ENCODE results near the gene DTX3. TPM values are rescaled to one million over a fixed set of nuclear protein-coding genes. Genes with fewer than 3 reads are reported as not detected.

The DTX3 gene
- total RNA-seq, 1 donor from 2014 or later, result 65.5 TPM

DNA sequence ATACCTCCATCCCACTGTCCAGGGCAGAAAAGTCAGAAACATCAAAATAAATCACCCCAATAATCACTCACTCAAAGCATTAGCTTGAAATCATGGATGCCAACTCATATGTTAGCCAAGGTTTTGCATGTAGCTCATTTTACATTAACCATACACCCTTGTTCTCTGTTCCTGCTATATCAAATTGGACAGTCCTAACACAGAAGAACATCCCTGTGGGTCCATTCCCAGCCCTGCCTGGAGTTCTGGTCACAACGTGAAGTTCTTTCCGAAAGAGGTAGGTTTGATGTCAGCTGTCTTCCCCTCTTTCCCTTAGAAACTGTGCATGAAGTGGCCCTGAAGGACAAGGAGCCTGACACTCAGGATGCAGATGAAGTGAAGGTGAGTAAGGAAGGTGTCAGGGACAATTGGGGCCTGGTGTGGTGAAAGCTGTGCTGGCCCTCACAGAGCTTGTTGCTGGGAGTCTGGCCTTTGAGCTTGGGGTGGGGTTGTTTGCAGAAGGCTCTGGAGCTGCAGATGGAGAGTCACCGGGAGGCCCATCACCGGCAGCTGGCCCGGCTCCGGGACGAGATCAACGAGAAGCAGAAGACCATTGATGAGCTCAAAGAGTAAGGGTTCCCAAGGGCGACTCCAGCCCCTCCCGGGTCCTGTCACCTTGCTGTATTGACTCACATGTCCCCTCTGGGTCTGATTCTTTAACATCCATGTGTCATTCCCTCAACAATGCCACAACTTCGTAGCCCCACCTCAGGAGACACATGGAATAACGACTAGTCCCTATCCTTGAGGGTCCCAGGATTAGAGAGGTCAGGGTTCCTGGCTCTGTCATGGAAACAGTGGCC is 28.6 kb upstream of the DTX3 start:
- no peaks in the 10 kb centered on the region for H3K4me1 Mint-ChIP-seq (ENCODE audit: unreplicated experiment)
- DNase-seq (ENCODE audit: extremely low spot score, unreplicated experiment), result no peak
- no peaks in the 10 kb centered on the region for H3K36me3 Mint-ChIP-seq
- no peak overlapping the region for H3K27ac Mint-ChIP-seq
- H3K4me3 Mint-ChIP-seq, result no peak overlapping the region
- H3K27me3 Mint-ChIP-seq, result peaks cover 10% of the 10 kb centered on the region
- TF ChIP-seq, protein P1, sequence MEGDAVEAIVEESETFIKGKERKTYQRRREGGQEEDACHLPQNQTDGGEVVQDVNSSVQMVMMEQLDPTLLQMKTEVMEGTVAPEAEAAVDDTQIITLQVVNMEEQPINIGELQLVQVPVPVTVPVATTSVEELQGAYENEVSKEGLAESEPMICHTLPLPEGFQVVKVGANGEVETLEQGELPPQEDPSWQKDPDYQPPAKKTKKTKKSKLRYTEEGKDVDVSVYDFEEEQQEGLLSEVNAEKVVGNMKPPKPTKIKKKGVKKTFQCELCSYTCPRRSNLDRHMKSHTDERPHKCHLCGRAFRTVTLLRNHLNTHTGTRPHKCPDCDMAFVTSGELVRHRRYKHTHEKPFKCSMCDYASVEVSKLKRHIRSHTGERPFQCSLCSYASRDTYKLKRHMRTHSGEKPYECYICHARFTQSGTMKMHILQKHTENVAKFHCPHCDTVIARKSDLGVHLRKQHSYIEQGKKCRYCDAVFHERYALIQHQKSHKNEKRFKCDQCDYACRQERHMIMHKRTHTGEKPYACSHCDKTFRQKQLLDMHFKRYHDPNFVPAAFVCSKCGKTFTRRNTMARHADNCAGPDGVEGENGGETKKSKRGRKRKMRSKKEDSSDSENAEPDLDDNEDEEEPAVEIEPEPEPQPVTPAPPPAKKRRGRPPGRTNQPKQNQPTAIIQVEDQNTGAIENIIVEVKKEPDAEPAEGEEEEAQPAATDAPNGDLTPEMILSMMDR (conservative IDR thresholded peaks at IDR 0.05), result no peak
- no peaks in the 10 kb centered on the region for H3K9me3 Mint-ChIP-seq

DNA sequence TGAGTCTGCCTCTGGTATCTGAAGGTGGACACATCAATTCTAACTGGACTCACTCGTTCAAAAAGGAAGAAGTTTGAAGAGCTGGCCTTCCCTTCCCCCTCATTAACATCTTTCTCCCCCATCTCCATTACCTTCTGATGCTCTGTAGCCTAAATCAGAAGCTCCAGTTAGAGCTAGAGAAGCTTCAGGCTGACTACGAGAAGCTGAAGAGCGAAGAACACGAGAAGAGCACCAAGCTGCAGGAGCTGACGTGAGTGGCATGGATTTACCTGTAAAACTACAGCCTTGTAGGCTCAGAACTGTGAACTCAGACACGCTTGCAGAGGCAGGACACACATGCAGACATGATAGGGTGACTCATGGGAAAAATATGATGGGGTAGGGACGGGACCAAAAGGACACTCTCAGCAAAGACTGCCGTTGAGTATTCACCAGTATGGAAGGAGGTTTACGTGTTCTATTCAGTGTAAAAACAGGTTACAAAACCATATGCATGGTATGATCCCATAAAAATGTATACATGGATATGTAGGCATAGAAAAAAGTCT is 27.9 kb upstream of the DTX3 start:
- Mint-ChIP-seq H3K36me3 (no peaks in the 10 kb centered on the region), H3K27me3 (peaks cover 10% of the 10 kb centered on the region), H3K4me1 (ENCODE audit: unreplicated experiment) (no peaks in the 10 kb centered on the region), H3K4me3 (no peak overlapping the region), H3K9me3 (no peaks in the 10 kb centered on the region), H3K27ac (no peak overlapping the region)
- DNase-seq (ENCODE audit: extremely low spot score, unreplicated experiment), result no peak
- TF ChIP-seq, protein P1 (conservative IDR thresholded peaks at IDR 0.05), result no peak

DNA sequence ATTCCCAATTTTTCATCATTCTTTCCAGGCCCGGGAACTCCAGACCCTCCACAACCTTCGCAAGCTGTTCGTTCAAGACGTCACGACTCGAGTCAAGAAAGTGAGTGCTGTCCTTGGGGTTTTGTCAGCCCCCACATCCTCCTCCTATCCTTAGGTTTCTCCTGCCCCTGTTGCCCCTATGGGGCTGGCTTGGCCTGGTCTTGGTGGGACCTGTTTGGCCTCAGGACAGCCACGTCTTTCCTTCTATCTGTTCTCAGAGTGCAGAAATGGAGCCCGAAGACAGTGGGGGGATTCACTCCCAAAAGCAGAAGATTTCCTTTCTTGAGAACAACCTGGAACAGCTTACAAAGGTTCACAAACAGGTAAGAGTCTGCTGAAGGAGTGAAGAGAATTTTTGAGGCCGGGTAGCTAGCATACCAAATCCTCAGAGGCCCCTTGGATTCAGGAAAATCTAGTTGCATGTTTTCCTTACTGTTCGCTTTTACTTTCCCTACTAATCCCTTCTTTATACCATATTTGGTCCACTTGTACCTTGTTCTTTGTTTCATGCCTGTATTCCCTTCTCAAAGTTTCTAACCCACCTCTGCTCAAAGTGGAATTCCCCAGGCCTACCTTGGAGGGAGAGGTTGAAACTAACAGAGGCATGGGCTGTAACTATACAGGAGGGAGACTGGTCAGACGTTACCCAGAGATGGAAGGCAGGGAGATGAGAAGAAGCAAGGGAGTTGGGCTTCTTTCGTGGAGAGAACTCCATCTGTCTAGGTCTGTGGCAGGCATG is 26.5 kb upstream of the DTX3 start:
- H3K4me1 Mint-ChIP-seq (ENCODE audit: unreplicated experiment), result peaks cover under 1% of the 10 kb centered on the region
- no peaks in the 10 kb centered on the region for H3K36me3 Mint-ChIP-seq
- H3K27ac Mint-ChIP-seq, result no peak overlapping the region
- no peak for DNase-seq (ENCODE audit: extremely low spot score, unreplicated experiment)
- no peaks in the 10 kb centered on the region for H3K9me3 Mint-ChIP-seq
- peaks cover 12% of the 10 kb centered on the region for H3K27me3 Mint-ChIP-seq
- H3K4me3 Mint-ChIP-seq, result no peak overlapping the region
- TF ChIP-seq, protein P1 (conservative IDR thresholded peaks at IDR 0.05), result no peak

DNA sequence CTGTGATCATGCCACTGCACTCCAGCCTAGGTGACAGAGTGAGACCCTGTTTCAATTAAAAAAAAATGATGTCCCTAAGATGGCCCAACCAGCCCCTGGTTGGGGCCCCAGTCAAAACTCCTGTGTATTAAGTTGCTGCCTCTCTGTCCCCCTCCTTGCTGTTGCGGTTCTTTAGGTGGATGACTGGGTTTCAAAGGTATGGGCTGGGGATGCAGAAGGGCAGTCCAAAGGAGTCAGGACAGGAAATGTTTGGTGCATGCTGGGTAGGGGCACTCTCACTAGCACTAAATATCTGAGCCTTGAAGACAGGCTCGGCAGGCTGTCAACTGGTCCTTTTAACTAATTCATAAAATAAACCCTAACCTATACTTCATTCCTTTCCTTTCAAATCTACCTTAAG is 25.6 kb upstream of the DTX3 start:
- H3K27me3 Mint-ChIP-seq, result peaks cover 18% of the 10 kb centered on the region
- no peaks in the 10 kb centered on the region for H3K36me3 Mint-ChIP-seq
- no peak overlapping the region for H3K27ac Mint-ChIP-seq
- TF ChIP-seq, protein P1 (conservative IDR thresholded peaks at IDR 0.05), result no peak
- H3K9me3 Mint-ChIP-seq, result no peaks in the 10 kb centered on the region
- peaks cover 4% of the 10 kb centered on the region for H3K4me1 Mint-ChIP-seq (ENCODE audit: unreplicated experiment)
- no peak overlapping the region for H3K4me3 Mint-ChIP-seq
- no peak for DNase-seq (ENCODE audit: extremely low spot score, unreplicated experiment)

DNA sequence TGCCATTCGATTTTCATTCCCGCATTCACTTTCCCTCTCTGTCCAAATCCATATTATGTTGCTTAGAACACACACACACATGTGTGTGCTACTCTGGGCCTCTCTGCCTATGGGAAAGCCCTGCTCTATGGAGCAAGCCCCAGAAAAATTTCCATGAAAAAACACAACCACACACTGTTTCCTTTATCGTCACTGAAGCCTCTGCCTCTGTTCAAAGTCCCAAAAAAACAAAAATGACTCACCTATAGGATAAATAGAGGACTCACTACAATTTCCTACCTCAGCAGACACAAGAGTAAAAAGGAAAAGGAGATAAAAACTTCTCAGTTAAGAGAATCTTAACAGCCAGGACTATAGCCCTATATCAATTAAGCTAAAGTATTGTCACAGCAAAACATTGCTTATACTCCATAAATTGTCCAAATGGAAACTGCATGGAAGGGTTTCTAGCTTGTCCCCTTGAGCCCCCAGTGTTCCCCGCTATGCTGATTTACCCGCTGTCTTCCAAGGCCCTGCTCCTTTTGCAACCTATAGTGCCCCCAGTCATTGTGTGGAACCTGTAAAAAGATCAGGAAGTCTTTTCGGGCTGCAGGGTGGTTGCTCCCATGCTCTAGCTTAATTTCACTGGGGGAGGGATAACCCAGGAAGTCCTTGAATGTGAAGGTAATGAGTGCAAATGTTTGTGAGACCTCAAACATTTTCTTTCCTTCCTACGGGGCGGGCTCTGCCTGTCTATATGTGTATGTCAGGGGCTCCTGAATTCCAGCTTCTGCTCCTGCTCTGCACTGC is 24.8 kb upstream of the DTX3 start:
- H3K36me3 Mint-ChIP-seq, result no peaks in the 10 kb centered on the region
- no peak overlapping the region for H3K4me3 Mint-ChIP-seq
- H3K27me3 Mint-ChIP-seq, result peaks cover 25% of the 10 kb centered on the region

More for the DNA sequence above, 24.8 kb upstream of the DTX3 start:
- Mint-ChIP-seq H3K4me1 (ENCODE audit: unreplicated experiment) (peaks cover 4% of the 10 kb centered on the region), H3K27ac (no peak overlapping the region), H3K9me3 (no peaks in the 10 kb centered on the region)
- DNase-seq (ENCODE audit: extremely low spot score, unreplicated experiment), result no peak
- TF ChIP-seq, protein P1 (conservative IDR thresholded peaks at IDR 0.05), result no peak

Data from type B pancreatic cell (in vitro differentiated cells).